NCI-H2081 (cell line): ENCODE results near the gene BEAN1.

ENCODE experiments used
- DNase-seq, 2 experiments: peaks; one replicate each; lab custom pipeline; 2025; lab: John Stamatoyannopoulos, UW

The BEAN1 gene

GRCh38 chr16:66521951-66522771 lies 95.1 kb downstream of the BEAN1 start:
- no peak for DNase-seq

DNA sequence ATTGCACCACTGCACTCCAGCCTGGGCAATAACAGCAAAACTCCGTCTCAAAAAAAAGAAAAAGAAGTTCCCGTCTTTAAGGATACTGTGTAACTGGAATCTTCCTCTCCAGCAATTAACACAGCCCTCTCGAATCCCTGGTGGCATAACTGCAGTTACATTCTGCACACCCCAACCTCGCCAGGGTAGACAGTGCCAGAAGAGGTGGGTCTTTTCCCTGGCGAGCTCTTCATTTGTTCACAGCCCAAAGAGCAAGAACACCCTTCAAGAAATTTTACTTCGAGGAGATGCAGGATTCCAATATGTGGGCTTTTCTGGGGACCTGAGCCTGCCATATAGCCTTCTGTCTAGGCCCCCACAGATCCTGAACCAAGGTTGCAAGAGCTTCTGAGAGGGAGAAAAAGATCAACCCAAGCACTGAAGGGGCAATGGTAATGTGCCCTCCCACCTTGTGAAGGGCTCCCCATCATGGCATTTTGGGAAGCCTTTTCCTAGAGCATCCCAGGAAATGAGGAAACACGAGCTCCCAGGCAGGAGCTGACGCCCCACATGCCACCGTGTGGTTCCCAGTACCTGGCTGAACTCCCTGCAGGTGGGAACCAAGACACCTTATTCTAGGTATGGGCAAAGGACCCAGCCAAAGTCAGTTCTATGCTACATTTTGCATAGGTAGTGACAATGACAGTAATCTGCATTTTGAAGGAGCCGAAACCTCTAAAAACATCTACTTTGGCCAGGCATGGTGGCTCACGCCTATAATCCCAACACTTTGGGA lies 95.9 kb downstream of the BEAN1 start:
- DNase-seq = no peak

DNA sequence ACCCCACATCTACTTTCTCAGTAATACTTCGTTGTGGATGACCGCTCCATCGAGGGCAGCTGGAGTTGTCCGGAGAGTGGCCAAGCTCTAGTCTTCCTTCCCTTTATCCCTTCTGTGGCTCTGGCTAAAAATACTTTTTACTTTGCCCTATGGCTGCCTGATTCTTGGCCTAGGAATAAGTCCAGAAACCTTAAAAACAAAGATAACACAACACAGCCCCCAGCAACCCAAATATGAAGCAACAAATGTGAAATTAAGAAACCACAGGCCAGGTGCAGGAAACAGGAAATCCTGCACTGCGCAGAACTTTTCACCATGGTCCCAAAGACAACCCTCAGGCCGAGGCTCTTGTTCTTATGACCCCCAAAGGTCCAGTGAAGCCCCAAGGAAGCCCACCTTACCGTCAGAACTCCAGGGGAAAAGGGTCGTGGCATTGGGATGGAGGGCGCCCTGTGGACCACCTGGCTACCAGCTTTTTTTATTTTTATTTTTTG lies 96.8 kb downstream of the BEAN1 start:
- DNase-seq = no peak

DNA sequence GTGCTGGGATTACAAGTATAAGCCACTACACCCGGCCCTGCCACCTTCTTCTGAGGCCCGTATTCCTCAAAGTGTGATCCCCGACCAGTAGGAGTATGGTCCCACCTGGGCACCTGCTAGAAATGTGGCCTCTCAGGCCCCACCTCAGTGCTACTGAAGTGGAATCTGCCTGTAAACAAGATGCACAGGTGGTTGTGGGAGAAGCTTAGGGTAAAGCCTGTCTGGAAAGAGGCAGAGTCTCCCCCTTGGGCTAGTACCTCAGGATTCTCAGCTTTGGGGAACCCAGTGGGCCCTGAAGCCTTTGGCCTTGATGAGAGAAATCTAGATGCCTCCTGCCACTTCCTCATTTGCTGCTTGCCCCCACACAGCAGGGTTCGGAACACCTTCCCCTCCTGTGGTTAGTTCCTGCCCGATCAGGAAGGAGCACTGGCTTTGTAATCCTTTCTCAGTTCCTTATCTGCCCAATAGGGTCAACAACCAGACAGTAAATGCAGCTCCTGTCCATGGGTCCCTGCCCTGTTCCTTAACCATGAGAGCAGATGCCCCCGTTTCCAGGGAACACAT lies 97.6 kb downstream of the BEAN1 start:
- no peak for DNase-seq

- no peak for DNase-seq
These were observed 98.5 kb downstream of the BEAN1 start for GRCh38 chr16:66525396-66526180.

DNA sequence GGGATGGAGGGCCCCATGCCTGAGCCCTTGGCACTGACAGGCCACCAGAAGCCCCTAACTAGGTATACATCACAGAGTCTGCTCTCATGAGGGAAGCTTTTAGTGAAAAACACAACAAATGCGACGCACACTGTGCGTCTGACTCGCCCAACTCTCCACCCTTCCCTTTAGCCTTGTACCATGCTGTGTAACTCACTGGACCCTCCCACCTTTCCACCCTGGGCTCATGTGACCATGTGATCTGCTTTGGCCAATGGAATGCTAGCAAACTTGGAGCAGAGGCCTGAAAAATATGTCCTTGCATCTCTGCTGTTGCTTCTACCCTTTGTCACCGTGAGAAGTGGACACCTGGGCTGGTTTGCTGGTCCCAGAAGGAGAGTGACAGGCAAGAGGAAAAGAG lies 101.2 kb downstream of the BEAN1 start:
- no peak for DNase-seq

- no peak for DNase-seq
These were observed 102.4 kb downstream of the BEAN1 start for GRCh38 chr16:66529475-66529874.
